Uterus (tissue), 2 donors: Measurements from ENCODE around the gene PRDM11.

ENCODE experiments used
- POLR2A ChIP-seq, 2 donors: fragments of 450-650 bp; IDR thresholded peaks; one replicate each; pipeline ENCODE4 v1.6.1; 2016; ENCODE audit warnings: antibody characterized with exemption in 2 of 2, mild to moderate bottlenecking in 1 of 2, moderate library complexity in 1 of 2
- TF ChIP-seq, protein P1 (sequence below), 4 experiments: fragments of 200-600 bp in 2 of 4; fragments of 450-650 bp in 2 of 4; sonication (generic) in 2 of 4; IDR thresholded peaks; one replicate each; pipeline ENCODE4 v1.5.1; 2016 to 2019; ENCODE audit warnings: antibody characterized with exemption in 4 of 4, mild to moderate bottlenecking in 2 of 4, moderate library complexity in 1 of 4

DNA sequence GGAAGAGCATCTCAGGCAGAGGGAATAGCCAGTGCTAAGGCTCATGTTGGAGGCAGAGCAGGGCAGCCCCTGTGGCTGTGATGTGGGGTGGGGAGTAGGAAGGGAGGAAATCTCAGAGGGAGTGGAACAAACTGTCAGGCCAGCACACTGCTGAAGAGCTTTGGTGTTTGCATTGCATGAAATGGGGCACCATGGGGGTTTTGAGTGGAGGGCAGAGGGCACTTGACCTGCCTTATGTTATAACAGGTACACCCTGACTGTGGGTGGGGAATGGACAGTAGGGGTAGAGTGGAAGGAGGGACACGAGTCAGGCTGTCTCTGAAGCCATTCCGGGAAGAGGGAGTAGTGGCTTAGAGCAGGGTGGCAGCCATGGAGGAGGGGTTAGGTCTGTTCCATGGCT lies 24.0 kb downstream of the PRDM11 start:
- TF ChIP-seq, protein P1, sequence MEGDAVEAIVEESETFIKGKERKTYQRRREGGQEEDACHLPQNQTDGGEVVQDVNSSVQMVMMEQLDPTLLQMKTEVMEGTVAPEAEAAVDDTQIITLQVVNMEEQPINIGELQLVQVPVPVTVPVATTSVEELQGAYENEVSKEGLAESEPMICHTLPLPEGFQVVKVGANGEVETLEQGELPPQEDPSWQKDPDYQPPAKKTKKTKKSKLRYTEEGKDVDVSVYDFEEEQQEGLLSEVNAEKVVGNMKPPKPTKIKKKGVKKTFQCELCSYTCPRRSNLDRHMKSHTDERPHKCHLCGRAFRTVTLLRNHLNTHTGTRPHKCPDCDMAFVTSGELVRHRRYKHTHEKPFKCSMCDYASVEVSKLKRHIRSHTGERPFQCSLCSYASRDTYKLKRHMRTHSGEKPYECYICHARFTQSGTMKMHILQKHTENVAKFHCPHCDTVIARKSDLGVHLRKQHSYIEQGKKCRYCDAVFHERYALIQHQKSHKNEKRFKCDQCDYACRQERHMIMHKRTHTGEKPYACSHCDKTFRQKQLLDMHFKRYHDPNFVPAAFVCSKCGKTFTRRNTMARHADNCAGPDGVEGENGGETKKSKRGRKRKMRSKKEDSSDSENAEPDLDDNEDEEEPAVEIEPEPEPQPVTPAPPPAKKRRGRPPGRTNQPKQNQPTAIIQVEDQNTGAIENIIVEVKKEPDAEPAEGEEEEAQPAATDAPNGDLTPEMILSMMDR (IDR thresholded peaks at IDR 0.05), result no peak
- no peak for TF ChIP-seq POLR2A (IDR thresholded peaks at IDR 0.05)
